NCI-H1436 treated with DMSO at 0.1 percent for 48 hours (cell line): ENCODE measurements around the gene C12orf76.
"Not testable (repeated sequence)": the region's sequence is repeated elsewhere in the genome, so short reads cannot be mapped to it uniquely, and the experiment has no call there.

Experiments used
- DNase-seq: peaks from one replicate; lab custom pipeline; 2025; lab: John Stamatoyannopoulos, UW

Gene C12orf76

GRCh38 chr12:110023059-110023980 lies 25.0 kb downstream of the C12orf76 start:
- DNase-seq, result no peak

- no peak for DNase-seq
These were observed 27.4 kb downstream of the C12orf76 start for GRCh38 chr12:110020956-110021355.

- DNase-seq, result no peak
These were observed 33.2 kb downstream of the C12orf76 start for GRCh38 chr12:110015132-110015531.

- no peak for DNase-seq
These were observed 35.7 kb downstream of the C12orf76 start for GRCh38 chr12:110012659-110013058.

- no peak for DNase-seq
These were observed 36.2 kb downstream of the C12orf76 start for GRCh38 chr12:110012137-110012536.

- DNase-seq, result no peak
These were observed 37.2 kb downstream of the C12orf76 start for GRCh38 chr12:110010853-110011723.

GRCh38 chr12:110008681-110009398 lies 39.5 kb downstream of the C12orf76 start:
- DNase-seq, result not testable (repeated sequence)

- no peak for DNase-seq
These were observed 40.4 kb downstream of the C12orf76 start for GRCh38 chr12:110007881-110008280.

- DNase-seq, result no peak
These were observed 42.2 kb downstream of the C12orf76 start for GRCh38 chr12:110006115-110006514.

GRCh38 chr12:110005319-110005973 lies 42.9 kb downstream of the C12orf76 start:
- no peak for DNase-seq

- no peak for DNase-seq
These were observed 43.7 kb downstream of the C12orf76 start for GRCh38 chr12:110004598-110004997.

GRCh38 chr12:110002676-110003515 lies 45.4 kb downstream of the C12orf76 start:
- DNase-seq, result no peak

- DNase-seq, result no peak
These were observed 46.7 kb downstream of the C12orf76 start for GRCh38 chr12:110001596-110001995.

GRCh38 chr12:109999983-110000505 lies 48.3 kb downstream of the C12orf76 start:
- no peak for DNase-seq

GRCh38 chr12:109999649-109999971 lies 48.7 kb downstream of the C12orf76 start:
- no peak for DNase-seq

GRCh38 chr12:109998904-109999648 lies 49.2 kb downstream of the C12orf76 start, which contains the start of gene ANKRD13A:
Gene ANKRD13A, plus strand, starts transcription at chr12:109999430. Its CDS starts 259 bp downstream, at chr12:109999689.
- DNase-seq, result peak; percentile 18

- no peak for DNase-seq
These were observed 50.0 kb downstream of the C12orf76 start for GRCh38 chr12:109998241-109998903.

GRCh38 chr12:109997393-109997792 lies 50.9 kb downstream of the C12orf76 start:
- no peak for DNase-seq

- DNase-seq, result no peak
These were observed 51.9 kb downstream of the C12orf76 start for GRCh38 chr12:109996483-109996853.
